Globus pallidus (tissue), 1 donor: ENCODE data around the gene ZBTB8B.
"Not testable (repeated sequence)": the region's sequence is repeated elsewhere in the genome, so short reads cannot be mapped to it uniquely, and the experiment has no call there.

Experiments used
- DNase-seq: peaks from one replicate; pipeline ENCODE4 v3.0.0-alpha.2; 2015; ENCODE audit warnings: low spot score

Gene ZBTB8B

GRCh38 chr1:32470431-32470830 lies 5.6 kb downstream of the ZBTB8B start:
- peak; percentile 29 for DNase-seq

- peak; percentile 25 for DNase-seq
Observed at GRCh38 chr1:32470991-32471694, 6.3 kb downstream of the ZBTB8B start.

GRCh38 chr1:32471695-32472362 lies 7.0 kb downstream of the ZBTB8B start:
- no peak for DNase-seq

GRCh38 chr1:32472966-32473365 lies 8.1 kb downstream of the ZBTB8B start:
- not testable (repeated sequence) for DNase-seq

GRCh38 chr1:32474954-32475353 lies 10.1 kb downstream of the ZBTB8B start:
- DNase-seq, result no peak

- no peak for DNase-seq
Observed at GRCh38 chr1:32480003-32480402, 15.1 kb downstream of the ZBTB8B start.

GRCh38 chr1:32480761-32481160 lies 15.9 kb downstream of the ZBTB8B start:
- no peak for DNase-seq

GRCh38 chr1:32481788-32482187 lies 16.9 kb downstream of the ZBTB8B start:
- not testable (repeated sequence) for DNase-seq

GRCh38 chr1:32485554-32486255 lies 20.8 kb downstream of the ZBTB8B start:
- no peak for DNase-seq

- DNase-seq, result no peak
Observed at GRCh38 chr1:32486463-32487113, 21.7 kb downstream of the ZBTB8B start.

- DNase-seq, result no peak
Observed at GRCh38 chr1:32487182-32487581, 22.3 kb downstream of the ZBTB8B start.

- DNase-seq, result no peak
Observed at GRCh38 chr1:32489774-32490454, 25.0 kb downstream of the ZBTB8B start.

GRCh38 chr1:32491386-32491785 lies 26.5 kb downstream of the ZBTB8B start:
- DNase-seq, result no peak

- DNase-seq, result no peak
Observed at GRCh38 chr1:32494196-32494595, 29.3 kb downstream of the ZBTB8B start.

GRCh38 chr1:32494711-32495337 lies 30.0 kb downstream of the ZBTB8B start:
- DNase-seq, result no peak

GRCh38 chr1:32496127-32496526 lies 31.3 kb downstream of the ZBTB8B start:
- DNase-seq, result peak; percentile 12

GRCh38 chr1:32498751-32499150 lies 33.9 kb downstream of the ZBTB8B start:
- DNase-seq, result no peak

- peak; percentile 59 for DNase-seq
Observed at GRCh38 chr1:32500387-32501209, 35.7 kb downstream of the ZBTB8B start.

- DNase-seq, result no peak
Observed at GRCh38 chr1:32501865-32502264, 37.0 kb downstream of the ZBTB8B start.

- DNase-seq, result no peak
Observed at GRCh38 chr1:32503153-32503552, 38.3 kb downstream of the ZBTB8B start.

- DNase-seq, result no peak
Observed at GRCh38 chr1:32507021-32507420, 42.1 kb downstream of the ZBTB8B start.
